ENCODE results near the gene VEGFC.

The VEGFC gene, protein sequence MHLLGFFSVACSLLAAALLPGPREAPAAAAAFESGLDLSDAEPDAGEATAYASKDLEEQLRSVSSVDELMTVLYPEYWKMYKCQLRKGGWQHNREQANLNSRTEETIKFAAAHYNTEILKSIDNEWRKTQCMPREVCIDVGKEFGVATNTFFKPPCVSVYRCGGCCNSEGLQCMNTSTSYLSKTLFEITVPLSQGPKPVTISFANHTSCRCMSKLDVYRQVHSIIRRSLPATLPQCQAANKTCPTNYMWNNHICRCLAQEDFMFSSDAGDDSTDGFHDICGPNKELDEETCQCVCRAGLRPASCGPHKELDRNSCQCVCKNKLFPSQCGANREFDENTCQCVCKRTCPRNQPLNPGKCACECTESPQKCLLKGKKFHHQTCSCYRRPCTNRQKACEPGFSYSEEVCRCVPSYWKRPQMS

DNA sequence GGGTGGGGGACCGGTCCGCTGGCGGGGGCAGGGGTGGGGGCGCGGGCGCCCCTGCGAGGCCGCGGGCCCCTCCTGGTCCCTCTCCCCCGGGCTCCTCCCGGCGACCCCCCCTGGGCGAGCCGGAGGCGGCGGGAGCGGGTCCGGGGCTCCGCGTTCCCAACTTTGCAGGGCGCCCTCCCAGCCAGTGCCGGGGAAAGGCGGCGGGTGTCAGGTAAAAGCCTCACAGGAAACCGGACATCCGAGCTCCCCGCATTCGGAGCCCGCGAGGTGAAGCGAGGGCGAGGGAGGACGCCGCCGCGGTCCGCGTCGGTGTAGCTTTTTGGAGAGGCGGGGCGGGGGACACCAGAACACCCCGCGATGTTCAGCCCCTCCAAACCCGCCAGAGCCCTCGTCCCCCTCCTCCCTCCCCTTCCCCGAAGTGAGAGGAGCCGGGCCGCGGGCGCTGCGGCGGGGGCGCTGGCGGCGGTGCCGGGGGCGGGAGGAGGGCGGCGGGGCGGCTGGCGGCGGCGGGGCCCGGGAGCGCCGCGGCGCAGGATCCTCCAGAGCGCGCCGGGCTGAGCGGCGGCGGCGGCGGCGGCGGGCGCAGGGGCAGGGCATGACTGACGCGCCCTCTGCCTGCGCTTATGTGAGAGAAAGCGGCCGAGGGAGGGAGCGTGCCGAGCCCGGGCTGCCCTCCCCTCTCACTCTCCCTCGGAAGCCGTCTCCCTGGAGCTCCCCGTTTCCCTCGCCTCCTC, at the start of gene VEGFC:
VEGFC (minus strand) TSS at position 597 of the 734 bp plus-strand sequence. CDS start 611 bp downstream, outside the sequence.
- no peak for DNase-seq

DNA sequence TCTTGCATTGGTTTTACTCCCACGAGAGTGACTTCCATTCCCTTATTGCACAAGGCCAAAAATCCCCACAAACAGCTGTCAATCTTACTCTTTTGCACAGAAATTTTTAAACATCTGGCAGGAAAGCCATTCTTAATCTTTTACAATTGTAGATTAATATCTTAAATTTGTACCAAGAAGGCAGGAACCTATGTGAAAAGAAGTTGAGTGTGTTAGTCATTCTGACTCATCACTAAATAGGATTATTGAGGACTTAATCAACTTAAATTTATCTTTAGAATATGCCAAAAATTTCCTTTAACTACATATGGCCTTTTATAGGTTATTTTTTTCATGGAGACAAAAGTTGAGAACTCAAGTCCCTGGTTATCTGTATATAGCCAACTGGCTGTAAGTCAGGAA, 49.0 kb upstream of the VEGFC start:
- DNase-seq, result no peak

DNA sequence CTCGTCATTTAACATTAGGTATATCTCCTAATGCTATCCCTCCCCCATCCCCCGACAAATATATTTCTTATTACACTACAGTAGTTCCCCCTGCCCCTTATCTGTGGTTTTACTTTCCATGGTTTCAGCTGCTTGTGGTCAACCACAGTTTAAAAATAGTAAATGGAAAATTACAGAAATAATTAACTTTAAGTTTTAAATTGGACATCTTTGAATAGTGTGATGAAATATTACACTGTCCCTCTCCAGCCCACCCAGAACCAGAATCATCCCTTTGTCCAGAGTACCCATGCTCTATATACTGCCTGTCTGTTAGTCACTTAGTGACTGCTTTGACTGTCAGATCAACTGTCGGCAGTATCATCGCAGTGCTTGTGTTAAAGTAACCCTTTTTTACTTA, 47.4 kb upstream of the VEGFC start:
- DNase-seq, result no peak

DNA sequence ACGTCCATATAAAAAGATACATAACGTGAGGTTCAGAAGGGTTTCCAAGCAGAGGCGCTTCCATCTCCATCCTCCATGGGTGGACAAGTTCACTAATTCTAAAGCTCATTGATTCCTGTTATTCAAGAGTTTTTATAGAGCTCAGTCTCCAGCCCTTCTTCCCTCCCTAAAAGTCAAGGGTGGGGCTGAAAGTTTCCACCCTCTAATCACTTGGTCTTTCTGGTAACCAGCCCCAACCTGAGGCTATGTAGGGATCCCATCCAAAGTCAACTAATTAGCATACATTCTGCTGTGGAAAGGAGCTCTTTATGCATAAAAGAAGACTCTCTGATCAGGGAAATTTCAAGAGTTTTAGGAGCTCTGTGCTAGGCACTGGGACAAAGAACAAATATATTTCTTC, 46.9 kb upstream of the VEGFC start:
- DNase-seq, result no peak

DNA sequence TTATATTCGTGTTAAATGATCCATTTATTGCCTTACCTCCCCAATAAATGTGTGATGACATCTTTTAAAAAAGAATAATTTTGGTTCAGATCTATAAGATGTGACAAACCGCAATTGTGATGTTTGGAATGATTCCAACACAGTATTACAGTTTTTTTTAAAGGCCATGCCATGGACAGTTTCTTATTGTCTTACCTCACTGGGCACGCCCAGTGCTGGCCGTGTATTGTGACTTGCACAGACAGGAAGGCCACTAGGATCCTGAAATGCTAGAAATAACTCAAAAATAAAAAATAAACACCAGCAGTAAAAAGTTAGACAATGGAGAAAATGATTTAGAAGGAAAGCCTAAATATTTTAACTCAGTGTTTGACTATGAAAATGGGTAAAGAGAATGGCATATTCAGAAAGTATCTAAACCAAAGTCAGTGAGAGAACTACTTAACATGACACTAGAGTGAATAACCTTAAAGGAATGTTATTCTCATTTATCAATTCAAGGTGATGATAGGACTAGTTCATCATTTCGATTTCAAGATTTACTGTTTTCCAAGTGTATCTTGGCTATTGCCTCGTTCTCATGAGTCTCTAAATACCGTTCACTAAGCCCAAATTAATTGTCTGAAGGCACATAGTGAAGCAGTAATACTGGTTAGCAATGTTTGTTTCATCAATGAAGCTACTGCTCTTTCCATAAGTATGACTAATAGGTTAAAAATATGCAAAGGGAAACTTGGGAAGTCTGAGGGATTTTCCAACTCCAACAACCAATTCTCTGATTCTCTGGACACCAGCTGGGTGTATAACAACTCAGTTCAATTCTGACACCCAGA, 46.1 kb upstream of the VEGFC start:
- DNase-seq, result no peak

DNA sequence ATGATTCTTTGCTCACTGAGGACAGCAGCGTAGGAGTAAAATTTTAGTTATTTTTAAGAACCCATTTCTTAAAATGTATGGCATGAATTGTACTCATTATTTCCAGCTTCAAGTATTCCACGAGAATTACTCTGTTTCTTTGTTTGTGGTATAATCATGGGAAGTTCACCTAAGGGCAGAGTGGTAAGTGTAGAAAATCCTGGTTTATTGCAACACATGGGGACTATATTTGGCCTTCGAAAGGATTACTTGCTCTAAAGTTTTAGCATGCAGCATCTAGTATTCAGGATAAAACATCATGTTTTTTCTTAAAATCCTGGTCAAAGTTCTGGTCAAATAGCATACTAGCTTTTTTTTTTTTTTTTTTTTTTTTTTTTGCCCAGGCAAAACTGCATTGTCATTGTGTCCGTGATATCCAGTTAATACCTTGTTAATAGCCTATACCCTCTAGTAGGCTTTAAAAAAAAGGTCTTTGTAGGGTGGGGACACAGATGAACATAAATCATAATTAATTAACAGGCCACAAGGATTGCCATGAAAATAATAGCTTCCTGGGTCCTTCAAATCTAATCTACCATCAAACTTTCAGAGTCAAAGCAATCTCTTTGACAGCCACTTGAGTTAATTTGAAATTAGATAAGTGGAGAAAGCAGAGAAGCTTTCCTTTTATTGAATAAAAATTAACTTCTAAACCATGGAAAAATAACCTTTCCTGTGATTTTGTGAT, 44.6 kb upstream of the VEGFC start:
- DNase-seq, result no peak

DNA sequence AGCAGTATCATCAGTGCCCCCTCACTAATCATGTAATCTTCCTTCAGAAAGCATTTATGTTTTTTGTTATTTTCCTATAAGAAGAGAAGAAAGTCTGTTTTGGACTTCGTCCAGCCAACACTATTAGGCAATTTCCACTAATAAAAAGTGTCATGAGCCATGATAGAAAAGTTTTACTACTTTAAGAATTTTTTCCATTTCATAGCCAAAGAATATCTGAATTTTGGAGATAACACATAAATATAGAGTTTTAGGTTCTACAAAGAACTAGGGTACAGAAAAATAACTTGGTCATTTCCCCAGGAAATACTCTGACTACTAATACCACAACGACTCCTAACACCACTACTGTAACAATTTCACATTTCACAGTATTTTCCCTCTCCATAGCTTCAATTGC, 41.8 kb upstream of the VEGFC start:
- no peak for DNase-seq

DNA sequence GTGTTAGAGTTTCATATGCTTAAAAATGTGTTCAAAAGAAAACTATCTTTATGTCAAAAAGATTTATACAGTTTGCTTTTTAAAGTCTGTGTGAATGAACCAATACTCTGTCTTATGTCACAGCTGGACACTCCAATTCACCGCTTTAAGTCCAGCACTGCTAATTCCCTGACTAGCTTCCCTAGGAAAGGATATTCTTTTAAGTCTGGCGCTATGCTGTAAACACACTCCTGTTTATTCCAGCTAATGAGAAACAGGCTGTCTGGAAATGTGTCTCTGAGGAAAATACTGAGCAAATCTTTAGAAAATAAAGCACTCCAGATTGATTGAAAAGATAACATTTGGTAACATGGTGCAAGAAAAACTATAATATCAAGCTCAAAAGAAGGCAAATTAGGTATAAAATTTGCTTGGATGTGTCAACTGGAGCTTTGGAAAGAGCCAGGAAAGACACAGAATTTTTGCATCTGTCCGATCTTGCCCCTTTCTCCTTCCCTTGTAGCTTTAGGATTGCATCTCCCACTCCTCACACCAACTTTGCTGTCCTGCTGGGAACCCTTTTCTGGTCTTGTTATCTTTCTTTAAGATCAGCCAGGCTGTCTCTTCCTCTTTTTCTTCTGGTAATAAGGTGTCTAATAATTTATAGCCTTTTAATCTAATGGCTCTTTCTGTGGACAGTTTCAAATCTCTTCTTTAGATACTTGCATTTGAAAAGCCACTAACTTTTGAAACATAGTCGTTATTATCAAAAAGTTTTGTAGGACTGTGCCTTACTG, 40.9 kb upstream of the VEGFC start:
- no peak for DNase-seq

DNA sequence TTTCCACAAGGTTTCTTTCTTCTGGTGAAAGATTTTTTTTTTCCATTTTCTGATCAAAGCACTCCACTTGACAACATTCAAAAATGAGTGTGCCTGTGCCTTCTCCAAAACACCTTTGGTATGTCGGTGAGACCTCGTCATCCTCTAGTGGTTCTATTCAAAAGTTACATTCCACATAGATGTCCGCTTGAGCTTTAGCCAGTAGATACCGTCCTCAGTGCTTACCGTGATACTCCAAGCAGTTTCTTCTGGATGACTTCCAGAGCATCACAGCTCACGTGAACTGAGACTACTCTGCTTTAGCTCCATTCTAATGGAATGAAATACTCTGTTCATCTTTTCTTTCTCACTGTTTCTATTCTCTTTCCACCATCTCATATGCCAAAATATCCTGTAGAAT, 38.2 kb upstream of the VEGFC start:
- no peak for DNase-seq

DNA sequence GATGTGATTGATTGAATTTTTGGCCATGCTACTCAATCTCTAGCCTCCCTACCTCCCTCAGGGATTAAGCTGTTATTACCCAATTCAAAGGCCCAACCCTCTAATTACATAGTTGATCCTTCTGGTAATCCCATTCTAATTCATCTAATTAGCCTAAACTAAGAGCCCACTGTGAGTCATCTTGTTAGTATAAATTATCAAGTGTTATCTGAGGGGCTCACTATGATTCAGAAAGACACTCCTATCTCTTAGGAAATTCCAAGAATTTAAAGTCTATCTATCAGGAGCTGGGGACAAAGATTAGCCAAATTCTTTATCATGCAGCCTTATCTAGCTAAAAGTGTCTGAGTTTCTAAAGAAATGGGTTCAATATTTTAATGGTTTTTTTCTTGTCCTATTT, 32.9 kb upstream of the VEGFC start:
- no peak for DNase-seq

DNA sequence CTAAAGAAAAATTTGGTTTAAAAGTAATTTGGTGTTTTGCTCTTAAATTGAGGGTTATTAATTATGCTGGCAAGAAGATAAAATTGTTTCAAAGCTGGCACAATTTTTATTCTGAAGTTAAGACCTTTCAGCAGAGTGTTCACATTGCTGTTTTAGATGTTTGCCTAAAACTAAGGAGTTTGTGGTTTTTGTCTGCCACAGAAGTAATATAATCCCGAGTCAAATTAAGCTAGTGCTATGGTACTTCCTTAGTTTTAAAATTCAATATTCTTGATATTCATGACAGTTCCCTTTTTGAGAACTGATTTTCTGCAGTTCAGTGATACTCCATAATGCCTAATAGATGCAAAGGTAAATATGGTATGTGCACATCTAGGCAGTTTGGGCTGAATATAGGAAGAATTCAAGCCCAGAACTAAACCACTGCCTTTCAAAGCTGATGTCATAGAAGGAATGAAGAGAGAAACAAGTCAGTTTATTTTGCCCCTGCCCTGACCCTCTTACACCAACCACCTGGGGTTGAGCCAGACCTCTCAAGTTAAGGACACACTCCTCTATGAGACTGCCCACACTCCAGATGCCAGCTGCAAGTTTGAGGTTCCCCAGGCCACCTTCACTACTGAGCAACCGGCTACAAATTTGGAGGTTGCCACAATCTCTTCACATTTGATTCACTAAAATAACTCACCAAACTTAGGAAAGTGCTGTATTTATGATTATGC, 32.1 kb upstream of the VEGFC start:
- no peak for DNase-seq

DNA sequence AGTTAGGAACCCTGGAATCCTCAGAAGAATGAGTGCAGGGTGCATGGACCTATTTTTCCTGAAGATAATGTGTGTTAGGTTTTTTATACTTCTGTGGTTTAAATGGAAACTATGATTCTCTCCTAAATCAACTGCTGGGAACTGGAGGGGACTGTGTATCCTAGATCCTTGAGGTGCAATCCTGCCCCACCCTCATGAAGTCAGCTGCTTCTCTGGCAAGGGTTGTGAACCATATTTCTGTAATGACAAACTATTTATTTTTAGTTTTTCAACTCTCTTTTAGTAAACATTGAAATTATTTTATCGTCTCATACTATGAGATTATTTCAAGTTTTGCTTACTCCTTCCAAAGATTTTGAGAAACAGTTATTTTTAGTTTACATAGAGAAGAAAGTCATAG, 25.8 kb upstream of the VEGFC start:
- DNase-seq, result no peak

DNA sequence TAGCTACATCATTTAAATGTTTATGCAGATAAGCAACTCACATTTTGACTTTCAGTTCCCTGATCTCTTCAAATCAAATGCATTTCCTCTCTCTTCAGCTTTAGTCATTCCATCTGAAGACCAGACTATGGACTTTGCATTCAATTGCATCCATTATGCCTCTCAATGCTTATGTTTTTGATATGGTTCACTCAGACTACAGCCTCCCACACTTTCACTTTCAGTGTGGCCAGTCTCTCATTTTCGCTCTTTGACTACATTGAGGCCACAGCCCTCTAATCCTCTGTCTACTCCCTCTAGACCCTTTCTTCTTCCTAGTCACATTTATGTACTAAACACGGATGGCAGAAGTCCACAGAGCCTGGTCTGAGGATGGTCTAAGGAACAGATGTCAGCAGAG, 24.5 kb upstream of the VEGFC start:
- no peak for DNase-seq

DNA sequence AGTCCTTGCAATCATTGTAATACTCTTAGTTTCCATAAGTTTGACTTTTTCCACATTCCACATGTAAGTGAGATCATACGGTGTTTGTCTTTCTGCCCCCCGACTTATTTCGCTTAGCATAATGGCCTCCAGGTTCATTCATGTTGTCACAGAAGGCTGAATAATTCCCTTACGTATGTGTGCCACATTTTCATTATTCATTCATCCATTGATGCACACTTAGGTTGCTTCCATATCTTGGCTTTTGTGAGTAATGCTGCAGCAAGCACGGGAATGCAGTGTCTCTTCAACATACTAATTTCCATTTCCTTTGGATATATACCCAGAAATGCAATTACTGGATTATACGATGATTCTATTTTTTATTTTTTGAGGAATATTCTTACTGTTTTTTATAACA, 22.0 kb upstream of the VEGFC start:
- DNase-seq, result no peak

DNA sequence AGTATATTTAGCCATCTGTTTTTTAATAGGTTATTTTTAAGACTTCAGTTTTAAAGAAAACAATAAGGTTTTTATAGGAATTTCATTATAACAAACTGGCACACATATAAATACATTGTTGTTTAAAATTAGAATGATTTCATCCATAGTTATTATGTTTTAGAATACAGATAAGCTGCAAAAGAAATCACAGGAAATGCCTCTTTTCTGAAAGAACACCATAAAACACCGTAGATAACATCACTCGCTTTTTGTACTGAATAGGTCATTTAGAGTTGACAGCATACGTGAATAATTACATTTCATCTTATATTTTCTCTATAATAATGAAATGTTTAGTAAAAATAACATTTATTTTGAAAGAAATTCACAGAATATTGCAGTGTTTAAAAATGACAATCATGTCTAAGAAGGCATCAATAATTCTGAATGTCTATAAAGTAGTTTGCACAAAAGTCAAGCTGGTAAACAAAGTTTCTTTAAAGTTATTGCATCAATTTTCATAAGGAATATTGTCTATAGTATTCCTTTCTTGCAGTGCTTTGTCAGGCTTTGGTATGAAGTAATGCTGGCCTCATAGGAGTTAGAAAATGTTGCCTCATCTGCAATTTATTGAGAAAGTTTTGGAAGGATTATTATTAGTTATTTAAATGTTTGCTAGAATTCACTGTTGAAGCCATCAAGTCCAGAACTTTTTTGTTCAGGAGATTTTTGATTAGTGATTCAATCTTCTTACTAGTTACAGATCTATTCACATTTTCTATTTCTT, 17.9 kb upstream of the VEGFC start:
- no peak for DNase-seq

DNA sequence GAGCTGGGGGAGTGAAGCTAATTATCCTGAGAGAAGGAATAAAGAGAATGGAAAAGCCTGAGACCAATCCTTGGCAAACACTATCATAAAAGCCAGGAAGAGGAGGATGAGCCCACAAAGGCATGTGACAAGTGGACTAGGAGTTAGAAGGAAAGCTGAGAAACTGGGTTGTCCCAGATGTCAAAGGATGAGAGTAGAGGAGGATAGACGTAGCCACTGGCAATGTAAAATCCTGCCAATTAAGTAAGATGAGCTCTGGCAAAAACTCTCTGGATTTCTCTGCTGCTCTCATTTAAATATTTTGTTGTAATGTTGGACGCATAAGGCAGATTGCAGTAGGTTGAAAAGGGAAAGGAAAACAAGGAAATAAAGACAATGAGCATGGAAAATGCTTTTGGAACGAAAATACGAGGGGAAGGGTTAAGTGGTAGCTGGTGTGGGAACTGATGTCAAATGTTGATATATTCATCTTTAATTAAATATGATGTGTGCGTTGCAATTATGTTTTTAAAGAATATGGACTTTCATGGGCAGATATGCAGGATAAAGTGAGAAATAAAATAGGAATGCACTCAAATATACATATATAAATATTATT, 14.2 kb upstream of the VEGFC start:
- DNase-seq, result no peak

DNA sequence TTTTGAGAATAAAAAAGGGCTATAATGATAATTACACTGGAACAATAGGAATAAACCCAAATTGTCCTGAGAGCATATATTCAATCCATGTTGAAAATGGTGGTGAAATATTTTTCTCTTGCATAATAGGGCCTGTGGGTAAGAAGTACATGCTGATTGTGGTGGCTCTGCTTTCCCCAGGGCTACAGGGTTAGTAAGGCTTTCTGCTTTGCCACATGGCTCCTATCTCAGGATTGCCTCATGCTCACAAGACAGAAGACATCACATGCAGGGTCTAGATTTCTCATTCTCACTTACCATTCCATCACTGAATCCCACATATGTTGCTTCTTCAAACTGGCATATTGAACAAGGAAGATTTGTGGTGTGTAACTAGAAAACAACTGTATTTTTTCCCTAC, 12.4 kb upstream of the VEGFC start:
- no peak for DNase-seq

DNA sequence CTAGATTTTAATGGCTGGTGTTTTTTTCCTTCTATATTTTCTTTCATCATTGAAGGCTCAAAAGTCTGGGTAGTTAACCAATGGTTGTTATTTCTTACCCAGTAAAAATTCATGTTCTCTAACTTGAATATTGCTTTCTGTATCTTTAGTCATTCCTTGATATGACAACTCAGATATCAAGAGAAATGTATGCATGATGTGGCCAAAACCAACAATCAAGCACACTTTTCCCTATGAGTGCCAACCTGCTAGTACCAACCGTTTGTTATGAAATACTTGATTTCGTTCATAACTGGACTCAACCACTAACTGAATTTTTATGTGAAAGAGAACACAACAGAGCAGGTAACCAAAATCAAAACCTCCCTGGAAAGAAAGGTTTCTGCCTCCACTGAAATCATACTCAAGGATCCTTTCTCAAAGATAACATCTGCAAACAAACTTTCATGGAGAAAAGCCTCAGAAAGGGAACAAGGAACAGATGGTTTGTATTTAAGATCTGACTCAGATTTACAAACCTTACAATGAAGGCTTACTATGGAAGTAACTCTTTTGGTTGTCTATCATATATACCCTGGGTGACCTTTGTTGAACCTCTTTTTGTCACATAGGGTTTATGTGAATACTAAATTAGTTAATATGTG, 8.3 kb upstream of the VEGFC start:
- no peak for DNase-seq

DNA sequence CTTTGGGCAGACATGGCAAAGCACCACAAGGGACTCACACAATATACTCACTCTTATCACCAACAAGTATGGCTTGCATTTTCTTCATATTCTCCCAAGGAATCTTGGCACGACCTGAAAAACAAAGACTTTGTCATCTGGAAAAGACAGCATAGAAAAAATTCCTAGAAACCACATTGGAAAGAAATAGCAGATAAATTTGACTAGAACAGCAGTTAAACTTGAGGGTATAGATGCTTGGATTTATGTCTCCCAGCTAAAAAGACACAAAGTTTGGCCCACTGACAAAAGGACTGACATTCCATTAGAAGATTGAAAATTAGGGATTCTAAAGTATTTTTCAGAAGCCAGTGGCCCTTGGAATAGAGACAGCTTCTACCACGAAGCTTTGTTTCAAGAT, 6.9 kb upstream of the VEGFC start:
- no peak for DNase-seq

DNA sequence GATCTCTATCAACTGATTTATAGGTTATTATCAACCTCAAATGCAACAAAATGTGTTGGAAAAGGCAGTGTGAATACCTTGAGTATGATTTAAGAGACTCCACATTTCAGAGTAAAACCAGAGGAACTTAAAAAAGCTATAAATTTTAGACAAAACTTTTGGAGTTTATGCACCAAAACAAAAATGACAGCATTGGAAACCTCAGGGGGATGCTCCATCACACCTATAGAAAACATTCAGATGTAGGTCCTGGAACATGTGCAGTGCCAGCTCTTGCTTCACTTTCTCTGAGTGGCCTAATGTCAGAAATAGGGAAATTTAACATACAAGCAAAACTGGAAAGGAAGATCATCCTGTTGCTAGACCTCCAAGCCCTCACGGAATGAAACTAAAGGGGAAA, 5.8 kb upstream of the VEGFC start:
- no peak for DNase-seq
